ENCODE results near the gene CHMP4B.

Gene CHMP4B

DNA sequence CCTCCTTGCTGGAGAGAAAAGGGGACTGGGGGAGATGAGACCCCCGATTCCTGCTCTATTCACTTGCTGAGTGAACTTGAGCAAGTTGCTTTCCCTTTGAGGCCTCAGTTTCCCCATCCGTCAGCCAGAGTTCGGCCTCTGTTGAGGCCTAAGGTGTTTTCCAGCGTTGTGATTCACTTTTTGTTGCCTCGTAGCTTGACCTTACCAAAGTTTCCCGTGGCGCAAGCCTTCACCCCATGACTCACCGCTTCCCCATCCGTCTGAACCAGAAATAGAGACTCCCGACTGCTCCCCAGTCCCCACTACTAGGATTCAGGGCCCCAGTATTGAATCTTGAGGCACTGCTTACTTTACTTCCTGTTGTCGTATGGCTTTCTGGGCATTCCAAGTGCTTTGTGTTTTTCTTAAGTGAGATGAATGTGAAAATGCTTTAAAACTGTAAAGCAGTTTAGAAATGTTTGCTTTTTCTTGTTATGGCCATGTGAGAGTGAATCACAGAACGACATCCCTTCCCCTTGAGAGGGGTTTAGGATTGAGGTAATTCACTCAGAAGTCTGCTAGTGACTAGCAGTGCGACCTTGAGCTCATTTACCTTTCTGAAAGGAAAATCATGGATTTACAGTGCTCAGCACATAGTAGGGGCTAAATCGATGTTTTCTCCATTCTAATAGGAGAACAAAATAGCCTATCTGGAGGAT is 1.2 kb downstream of the CHMP4B start:
- peak; percentile 41 for DNase-seq (ENCODE audit: low spot score)
- TF ChIP-seq, protein P1, sequence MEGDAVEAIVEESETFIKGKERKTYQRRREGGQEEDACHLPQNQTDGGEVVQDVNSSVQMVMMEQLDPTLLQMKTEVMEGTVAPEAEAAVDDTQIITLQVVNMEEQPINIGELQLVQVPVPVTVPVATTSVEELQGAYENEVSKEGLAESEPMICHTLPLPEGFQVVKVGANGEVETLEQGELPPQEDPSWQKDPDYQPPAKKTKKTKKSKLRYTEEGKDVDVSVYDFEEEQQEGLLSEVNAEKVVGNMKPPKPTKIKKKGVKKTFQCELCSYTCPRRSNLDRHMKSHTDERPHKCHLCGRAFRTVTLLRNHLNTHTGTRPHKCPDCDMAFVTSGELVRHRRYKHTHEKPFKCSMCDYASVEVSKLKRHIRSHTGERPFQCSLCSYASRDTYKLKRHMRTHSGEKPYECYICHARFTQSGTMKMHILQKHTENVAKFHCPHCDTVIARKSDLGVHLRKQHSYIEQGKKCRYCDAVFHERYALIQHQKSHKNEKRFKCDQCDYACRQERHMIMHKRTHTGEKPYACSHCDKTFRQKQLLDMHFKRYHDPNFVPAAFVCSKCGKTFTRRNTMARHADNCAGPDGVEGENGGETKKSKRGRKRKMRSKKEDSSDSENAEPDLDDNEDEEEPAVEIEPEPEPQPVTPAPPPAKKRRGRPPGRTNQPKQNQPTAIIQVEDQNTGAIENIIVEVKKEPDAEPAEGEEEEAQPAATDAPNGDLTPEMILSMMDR (IDR thresholded peaks at IDR 0.05; ENCODE audit: extremely low read depth, missing control alignments): no peak

DNA sequence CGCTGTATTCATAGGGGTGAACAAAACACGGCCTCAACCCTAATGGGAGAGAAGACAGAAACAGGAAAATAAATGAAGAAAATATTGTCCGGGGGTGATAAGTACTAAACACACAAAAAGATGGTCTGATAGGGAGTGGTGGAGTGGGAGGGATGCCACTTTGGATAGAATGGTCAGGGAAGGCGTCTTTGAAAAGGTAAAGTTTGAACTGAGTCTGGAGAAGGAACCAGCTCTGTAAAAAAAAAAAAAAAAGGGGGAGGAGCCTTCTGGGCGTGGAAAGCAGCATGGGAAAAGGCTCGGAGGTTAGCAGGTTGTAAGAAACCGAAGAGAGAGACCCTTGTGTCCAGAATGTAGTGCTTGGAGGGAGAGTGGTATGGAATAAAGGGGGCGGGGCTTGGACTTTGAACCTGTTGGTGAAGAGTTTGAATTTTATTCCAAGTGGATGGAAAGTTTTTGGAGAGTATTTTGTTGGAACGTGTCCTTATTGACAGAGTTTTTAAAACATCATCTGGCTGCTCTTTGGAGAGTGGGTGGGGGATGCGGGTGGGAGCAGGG is 1.8 kb downstream of the CHMP4B start:
- TF ChIP-seq, protein P1 (IDR thresholded peaks at IDR 0.05; ENCODE audit: extremely low read depth, missing control alignments): no peak
- DNase-seq (ENCODE audit: low spot score): no peak

DNA sequence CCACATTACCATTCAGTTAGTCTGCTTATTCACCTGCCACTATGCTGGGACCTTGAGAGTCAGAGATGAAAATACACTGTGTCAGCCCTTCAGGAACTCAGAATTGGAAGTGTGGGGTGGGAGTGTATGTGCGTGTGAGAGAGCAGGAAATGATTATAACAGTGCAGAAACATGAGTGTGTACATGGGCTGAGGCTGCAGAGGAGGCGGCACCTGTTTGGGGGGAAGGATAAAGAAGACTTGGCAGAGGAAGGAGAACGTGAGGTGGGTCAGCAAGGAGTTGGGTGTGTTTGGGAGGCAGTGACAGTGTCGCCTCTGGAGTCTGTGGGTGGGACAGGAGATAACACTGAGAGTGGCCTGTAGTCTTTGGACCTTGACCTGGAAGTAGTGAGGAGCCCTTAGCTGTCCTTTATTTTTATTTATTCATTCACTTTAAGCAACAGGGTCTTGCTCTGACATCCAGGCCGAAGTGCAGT is 3.1 kb downstream of the CHMP4B start:
- TF ChIP-seq, protein P1 (IDR thresholded peaks at IDR 0.05; ENCODE audit: extremely low read depth, missing control alignments): no peak
- DNase-seq (ENCODE audit: low spot score): no peak

DNA sequence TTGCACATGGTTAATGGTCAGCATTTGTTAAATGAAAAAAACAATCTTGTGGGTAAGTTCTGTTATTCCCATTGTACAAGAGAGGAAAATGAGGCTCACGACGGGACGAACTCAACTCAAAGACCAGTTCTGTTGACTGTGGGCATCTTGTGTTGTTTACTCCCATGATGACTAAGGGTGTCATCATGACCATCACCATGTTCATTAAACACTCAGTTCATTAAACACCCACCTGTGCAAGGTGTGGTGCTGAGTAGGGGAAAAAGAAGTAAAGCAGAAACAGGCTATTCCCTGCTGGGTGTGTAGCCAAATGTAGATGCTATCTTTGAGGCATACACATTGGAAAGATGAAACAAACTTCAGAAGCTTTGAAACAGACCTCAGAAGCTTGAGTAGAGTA is 4.5 kb downstream of the CHMP4B start:
- TF ChIP-seq, protein P1 (IDR thresholded peaks at IDR 0.05; ENCODE audit: extremely low read depth, missing control alignments): no peak
- no peak for DNase-seq (ENCODE audit: low spot score)

DNA sequence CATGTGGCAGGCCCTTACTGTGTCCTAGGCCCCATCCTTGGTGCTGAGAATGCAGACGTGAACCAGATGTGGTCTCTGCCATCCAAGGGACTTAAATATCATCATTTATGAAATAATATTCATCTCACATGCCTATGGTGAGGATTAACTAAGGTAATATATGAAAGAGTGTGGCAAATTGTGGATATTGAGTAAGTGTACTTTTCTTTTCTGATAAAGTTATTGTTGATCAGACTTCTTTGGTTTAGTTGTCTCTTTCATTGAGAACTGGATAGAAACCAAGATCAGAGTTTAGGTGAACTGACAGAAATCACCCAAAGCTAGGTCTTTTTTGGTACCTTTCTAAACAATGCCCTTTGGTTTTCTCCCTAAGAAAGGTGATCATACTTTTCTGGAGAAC is 5.0 kb downstream of the CHMP4B start:
- DNase-seq (ENCODE audit: low spot score): no peak
- TF ChIP-seq, protein P1 (IDR thresholded peaks at IDR 0.05; ENCODE audit: extremely low read depth, missing control alignments): no peak

DNA sequence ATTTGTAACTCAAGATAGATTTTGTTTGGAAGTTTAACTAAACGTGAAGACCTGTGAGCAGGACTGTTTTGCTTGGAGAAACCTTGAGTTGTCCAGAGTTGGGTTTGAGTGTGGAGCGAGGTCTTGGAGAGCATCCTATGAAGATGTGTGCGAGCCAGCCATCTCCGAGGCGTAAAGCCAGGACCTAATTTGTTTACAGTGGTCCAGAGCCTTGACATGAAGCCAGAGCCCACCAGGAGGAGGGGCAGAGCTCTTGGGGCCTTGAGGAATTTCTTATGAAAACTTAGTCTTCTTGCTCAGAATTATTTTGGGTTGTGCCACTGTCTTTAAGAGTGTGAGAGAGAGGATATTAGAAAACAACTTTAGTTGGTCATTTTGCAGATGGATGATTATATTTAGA is 6.3 kb downstream of the CHMP4B start:
- TF ChIP-seq, protein P1 (IDR thresholded peaks at IDR 0.05; ENCODE audit: extremely low read depth, missing control alignments): no peak
- no peak for DNase-seq (ENCODE audit: low spot score)

DNA sequence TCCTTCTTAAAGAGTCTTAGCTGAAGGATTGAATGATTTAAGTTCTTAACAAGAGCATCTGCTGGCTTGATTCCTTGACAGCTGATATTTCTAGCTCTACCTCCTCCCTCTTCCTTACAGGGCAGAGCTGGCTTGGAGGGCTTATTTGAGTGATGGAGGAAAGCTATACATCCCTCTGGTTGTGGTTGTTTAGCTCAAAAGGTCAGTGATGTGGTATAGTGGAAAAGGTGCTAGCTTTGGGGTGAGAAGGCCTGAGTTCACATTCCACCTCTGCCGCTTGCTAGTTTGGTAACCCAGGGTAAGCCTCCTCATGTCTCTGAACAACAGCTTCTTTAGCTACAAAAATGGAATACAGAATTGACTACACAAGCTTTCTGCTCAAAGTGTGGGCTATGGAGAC is 8.3 kb downstream of the CHMP4B start:
- TF ChIP-seq, protein P1 (IDR thresholded peaks at IDR 0.05; ENCODE audit: extremely low read depth, missing control alignments): no peak

More for the DNA sequence above, 8.3 kb downstream of the CHMP4B start:
- DNase-seq (ENCODE audit: low spot score): no peak

All from GM20000 (cell line).